AG09309 (cell line): ENCODE measurements around the gene HECTD4.

ENCODE experiments used
- DNase-seq: peaks from one replicate; pipeline ENCODE4 v3.0.0-alpha.2; 2010; ENCODE audit warnings: low read depth
- H3K4me3 ChIP-seq: 2 replicates; pipeline ENCODE4 v1.5.1; 2011; ENCODE audit warnings: mild to moderate bottlenecking, low read depth, low read length, moderate library complexity; ENCODE audit not compliant: control insufficient read depth
- TF ChIP-seq, protein P1 (sequence below): IDR thresholded peaks from 2 replicates; pipeline ENCODE4 v1.5.1; 2011; ENCODE audit warnings: mild to moderate bottlenecking, low read depth, low read length, inconsistent platforms; ENCODE audit not compliant: insufficient read depth, control insufficient read depth; ENCODE audit errors: missing control alignments

HECTD4 gene

DNA sequence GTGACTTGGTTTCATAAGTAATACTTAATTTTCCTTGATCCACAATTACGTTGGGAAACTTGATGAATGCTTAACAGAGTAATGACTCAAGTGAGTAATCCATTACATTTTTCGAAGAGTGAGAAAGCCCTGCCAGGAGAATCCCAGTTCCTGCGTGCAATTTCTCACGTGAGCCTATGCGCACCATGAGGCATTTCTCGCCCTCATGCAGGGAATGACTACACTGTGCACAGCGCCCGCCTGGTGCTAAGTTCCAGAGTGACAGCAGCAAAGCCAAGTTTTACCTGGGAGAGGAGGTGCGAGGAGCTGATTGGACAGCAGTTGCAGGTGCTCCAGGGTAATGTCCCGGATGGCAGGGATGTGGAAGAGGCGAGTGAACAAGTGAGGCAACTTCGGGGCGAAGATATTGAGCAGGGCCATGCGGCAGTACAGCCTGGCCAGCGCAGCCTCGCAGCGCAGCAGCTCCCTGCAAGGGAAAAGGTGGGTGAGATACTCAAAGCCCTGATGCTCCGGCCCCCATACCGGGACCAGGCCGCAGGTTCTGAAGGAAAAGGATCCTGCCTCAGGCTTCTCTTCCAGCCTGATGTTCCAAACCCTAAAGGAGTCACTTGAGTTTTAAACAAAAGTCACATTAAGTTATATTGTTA, 187.5 kb downstream of the HECTD4 start:
- DNase-seq, result no peak
- no peak overlapping the region for H3K4me3 ChIP-seq
- TF ChIP-seq, protein P1, sequence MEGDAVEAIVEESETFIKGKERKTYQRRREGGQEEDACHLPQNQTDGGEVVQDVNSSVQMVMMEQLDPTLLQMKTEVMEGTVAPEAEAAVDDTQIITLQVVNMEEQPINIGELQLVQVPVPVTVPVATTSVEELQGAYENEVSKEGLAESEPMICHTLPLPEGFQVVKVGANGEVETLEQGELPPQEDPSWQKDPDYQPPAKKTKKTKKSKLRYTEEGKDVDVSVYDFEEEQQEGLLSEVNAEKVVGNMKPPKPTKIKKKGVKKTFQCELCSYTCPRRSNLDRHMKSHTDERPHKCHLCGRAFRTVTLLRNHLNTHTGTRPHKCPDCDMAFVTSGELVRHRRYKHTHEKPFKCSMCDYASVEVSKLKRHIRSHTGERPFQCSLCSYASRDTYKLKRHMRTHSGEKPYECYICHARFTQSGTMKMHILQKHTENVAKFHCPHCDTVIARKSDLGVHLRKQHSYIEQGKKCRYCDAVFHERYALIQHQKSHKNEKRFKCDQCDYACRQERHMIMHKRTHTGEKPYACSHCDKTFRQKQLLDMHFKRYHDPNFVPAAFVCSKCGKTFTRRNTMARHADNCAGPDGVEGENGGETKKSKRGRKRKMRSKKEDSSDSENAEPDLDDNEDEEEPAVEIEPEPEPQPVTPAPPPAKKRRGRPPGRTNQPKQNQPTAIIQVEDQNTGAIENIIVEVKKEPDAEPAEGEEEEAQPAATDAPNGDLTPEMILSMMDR, result no peak

DNA sequence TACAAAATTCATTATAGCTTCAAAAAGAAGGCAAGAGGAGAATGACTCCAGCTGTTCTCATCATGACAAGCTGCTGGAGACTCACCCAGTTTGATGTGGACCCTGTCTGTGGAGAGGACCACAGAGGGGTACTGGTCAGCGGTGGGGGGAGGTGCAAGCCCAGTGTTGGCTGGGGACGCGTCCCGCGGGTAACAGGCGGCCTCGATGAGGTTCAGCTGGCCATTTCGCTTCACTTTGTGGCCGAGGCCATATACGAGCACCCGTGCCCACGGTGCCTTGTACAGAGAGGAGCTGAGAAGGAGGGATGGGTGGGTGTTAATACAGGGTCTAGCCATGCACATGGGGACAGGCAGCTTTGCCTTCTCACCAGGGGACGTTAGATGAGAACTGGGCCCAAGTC, 189.8 kb downstream of the HECTD4 start:
- DNase-seq, result no peak
- TF ChIP-seq, protein P1, result no peak
- H3K4me3 ChIP-seq, result no peak overlapping the region

DNA sequence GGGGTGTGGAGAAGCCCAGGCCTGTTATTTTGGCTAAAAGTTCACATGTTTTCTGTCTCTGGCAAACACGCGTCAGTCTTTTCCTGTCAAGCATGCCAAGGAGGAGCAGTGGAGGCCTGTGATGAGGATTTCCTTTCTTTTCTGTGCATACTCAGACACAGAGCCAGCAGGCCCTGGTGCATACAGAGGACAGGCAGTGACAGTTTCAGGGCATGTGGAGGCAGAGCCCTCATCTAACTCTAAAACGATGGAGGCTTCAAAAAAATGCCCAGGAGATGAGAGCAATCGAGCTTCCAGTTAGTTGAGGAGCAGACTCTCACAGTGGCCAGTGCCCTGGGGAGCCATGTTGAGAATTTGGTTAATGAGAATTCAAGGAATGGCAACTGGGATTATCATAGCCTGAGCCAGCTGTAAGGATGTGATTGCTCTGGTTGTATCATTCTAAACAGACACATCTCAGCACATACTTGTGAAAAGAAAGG, 190.3 kb downstream of the HECTD4 start:
- no peak overlapping the region for H3K4me3 ChIP-seq
- TF ChIP-seq, protein P1, result no peak
- DNase-seq, result no peak

DNA sequence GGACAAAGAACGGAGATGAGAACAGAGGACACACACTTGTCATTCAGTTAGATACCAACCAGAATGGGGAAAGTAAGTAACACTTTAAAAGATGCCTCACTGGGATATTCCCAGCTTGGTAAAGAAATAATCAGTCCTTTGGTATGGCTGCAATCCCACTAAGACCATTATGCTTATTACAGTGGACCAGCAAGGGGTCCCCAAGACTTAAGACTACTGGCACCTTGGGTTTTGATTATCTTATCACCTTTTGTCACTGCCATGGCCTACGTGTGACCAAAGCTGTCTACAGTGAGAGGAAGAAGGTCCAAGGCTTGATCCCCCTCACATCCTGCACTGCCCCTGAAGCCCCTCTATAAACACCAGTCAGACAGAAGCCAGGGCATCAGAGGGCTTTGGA, 191.0 kb downstream of the HECTD4 start:
- no peak for DNase-seq
- TF ChIP-seq, protein P1, result no peak
- H3K4me3 ChIP-seq, result no peak overlapping the region

DNA sequence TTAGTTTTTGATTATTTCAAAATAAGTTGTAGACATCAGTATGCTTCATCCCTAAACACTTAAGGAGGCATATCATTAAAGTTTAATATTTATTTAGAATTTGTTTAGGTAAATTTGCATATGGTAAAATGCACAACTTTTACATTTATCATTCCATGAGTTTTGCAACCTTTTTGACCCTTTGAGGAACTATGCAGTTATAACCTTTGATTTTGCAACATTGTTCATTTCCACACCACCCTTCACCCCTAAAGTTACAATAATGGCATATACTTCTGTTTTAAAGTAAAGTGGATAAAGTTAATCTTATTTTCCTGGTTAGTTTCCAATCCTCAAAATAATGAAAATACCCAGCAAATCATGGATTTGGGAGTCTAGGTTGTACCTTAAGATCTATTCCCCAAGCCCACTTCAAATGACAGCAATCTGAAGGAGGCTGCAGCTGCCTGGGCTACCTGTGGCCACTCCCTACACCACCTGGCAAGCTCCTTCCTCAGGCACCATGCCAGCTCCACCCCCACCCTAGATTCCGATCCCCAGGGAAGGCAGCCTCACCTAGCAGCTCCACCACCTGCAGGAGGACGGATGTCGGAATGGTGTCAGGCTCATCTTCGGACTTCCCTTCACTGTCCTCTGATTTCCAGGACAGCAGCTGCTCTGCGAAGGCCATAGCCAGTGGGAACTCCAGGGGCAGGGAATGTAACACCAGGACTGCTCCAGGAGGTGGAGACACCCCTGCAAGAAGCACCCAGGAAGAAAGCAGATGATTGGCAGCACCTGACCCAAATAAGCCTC, 191.8 kb downstream of the HECTD4 start:
- no peak for DNase-seq
- TF ChIP-seq, protein P1, result no peak
- no peak overlapping the region for H3K4me3 ChIP-seq

DNA sequence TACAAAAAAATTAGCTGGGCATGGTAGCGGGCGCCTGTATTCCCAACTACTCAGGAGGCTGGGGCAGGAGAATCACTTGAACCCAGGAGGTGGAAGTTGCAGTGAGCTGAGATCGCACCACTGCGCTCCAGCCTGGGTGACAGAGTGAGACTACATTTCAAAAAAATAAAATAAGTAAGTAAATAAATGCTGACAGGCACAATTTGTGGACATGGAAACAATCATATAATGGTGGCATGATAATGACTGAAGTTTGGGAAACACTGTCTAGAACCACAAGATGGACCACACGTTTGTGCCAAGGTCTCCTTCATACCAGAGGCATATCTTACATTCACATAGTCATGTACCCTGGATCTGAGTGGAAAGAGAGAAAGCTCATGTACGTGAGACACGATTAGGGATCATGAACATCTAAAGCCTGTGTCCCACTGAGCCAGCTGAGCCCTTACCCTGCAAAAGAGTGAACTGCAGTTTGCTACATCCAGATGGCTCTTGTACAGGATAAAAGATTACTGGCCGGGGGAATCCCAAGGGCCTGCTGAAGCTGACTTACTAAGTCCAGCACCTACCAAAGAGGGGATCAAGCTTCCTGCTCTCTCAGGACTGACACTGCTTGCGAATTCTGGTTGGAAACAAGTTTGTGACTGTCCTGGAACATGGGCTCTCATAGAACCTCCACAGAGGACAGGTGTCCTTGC, 194.0 kb downstream of the HECTD4 start:
- no peak overlapping the region for H3K4me3 ChIP-seq
- TF ChIP-seq, protein P1, result no peak
- DNase-seq, result no peak
